HepG2 (cell line): ENCODE measurements around the gene NGDN. TPM values are rescaled to one million over a fixed set of nuclear protein-coding genes. Genes with fewer than 3 reads are reported as not detected.
A peak's percentile ranks its signal among the peaks of the same experiment; 100 is the strongest.

Source experiments
- FOSL1 ChIP-seq: sonication (generic); formaldehyde crosslinking; IDR thresholded peaks from 2 replicates; pipeline ENCODE4 v1.9.0; 2021; ENCODE audit warnings: missing genetic modification reagents, borderline replicate concordance
- GATA4 ChIP-seq: sonication (generic); IDR thresholded peaks from 2 replicates; pipeline ENCODE4 v1.6.1; 2016; ENCODE audit warnings: antibody characterized with exemption, low read depth, borderline replicate concordance
- HNF1B ChIP-seq: sonication (generic); formaldehyde crosslinking; IDR thresholded peaks from 2 replicates; pipeline ENCODE4 v1.5.1; 2020; ENCODE audit warnings: mild to moderate bottlenecking, moderate library complexity, missing genetic modification reagents
- MTF2 ChIP-seq: sonication (generic); formaldehyde crosslinking; IDR thresholded peaks from 2 replicates; pipeline ENCODE4 v1.5.0; 2020; ENCODE audit warnings: missing genetic modification reagents, borderline replicate concordance
- RFX3 ChIP-seq: IDR thresholded peaks from 2 replicates; pipeline ENCODE4 v1.6.1; 2016; ENCODE audit warnings: missing biosample characterization, missing genetic modification reagents
- SP2 ChIP-seq: sonication (generic); formaldehyde crosslinking; IDR thresholded peaks from 2 replicates; pipeline ENCODE4 v1.5.1; 2020; ENCODE audit warnings: mild to moderate bottlenecking, missing genetic modification reagents
- ZBTB43 ChIP-seq: sonication (generic); formaldehyde crosslinking; conservative IDR thresholded peaks from 2 replicates; pipeline ENCODE4 v1.4.0; 2020; ENCODE audit warnings: missing genetic modification reagents
- ZNF318 ChIP-seq: sonication (generic); formaldehyde crosslinking; IDR thresholded peaks from 2 replicates; pipeline ENCODE4 v1.4.0; 2020; ENCODE audit warnings: mild to moderate bottlenecking, missing genetic modification reagents
- ZNF552 ChIP-seq: sonication (generic); formaldehyde crosslinking; IDR thresholded peaks from 2 replicates; pipeline ENCODE4 v1.9.0; 2022; ENCODE audit warnings: missing genetic modification reagents, mild to moderate bottlenecking, borderline replicate concordance
- ZSCAN5A ChIP-seq: sonication (generic); formaldehyde crosslinking; IDR thresholded peaks from 2 replicates; pipeline ENCODE4 v1.8.0; 2022; ENCODE audit warnings: mild to moderate bottlenecking, missing genetic modification reagents, borderline replicate concordance
- polyA plus RNA-seq, 8 experiments: library from polyadenylated mRNA; depleted of rRNA in 3 of 8; stranded (reverse) in 7 of 8; unstranded in 1 of 8; fragments of >200 nt; fragmentation: Illumina TruSeq in 4 of 8; extraction: Trizol in 4 of 8; gene quantifications; 2 replicates each; pipeline versions ENCODE4 v1.2.1 to v1.2.3, GENCODE V29; 2011 to 2016; ENCODE audit warnings: low read depth in 4 of 8, missing spikeins in 1 of 8, mixed read lengths in 1 of 8; ENCODE audit not compliant: insufficient read depth in 1 of 8
- total RNA-seq, 5 experiments: library from RNA; depleted of rRNA; stranded (reverse); fragments of >200 nt; fragmentation: Illumina TruSeq; extraction: Trizol; gene quantifications; 2 replicates each; pipeline ENCODE4 v1.2.3, GENCODE V29; 2016; ENCODE audit warnings: low read depth in 1 of 5

Gene NGDN
- total and polyA plus RNA-seq, 2 of the 13 experiments (the other 11 are each of a cell fraction or from before 2014, with no cell fraction given), result 154 to 216 TPM

GRCh38 chr14:23435543-23436326 is 33.8 kb upstream of the NGDN start, which contains the start of gene MYH7 (continued):
- TF ChIP-seq HNF1B (CRISPR knock-in tag) (peak; percentile 78), ZNF552 (CRISPR knock-in tag) (peak; percentile 58; the same call in 1 of the 2 replicates), MTF2 (CRISPR knock-in tag) (peak; percentile 72; the same call in 1 of the 2 replicates), RFX3 (CRISPR knock-in tag) (no peak), ZNF318 (0 out of 2 replicates have a peak, but pooled peaks have one; percentile 56), ZSCAN5A (CRISPR knock-in tag) (no peak), ZBTB43 (no peak), FOSL1 (CRISPR knock-in tag) (no peak), SP2 (CRISPR knock-in tag) (0 out of 2 replicates have a peak, but pooled peaks have one; percentile 7), GATA4 (0 out of 2 replicates have a peak, but pooled peaks have one; percentile 24)
